ENCODE data around the gene POLR3GL.
"Not testable (repeated sequence)": the region's sequence is repeated elsewhere in the genome, so short reads cannot be mapped to it uniquely, and the experiment has no call there.

POLR3GL gene

GRCh38 chr1:146022403-146023127, 58.1 kb downstream of the POLR3GL start:
- H3K4me3 ChIP-seq (ENCODE audit: low read depth, low read length), result no peak overlapping the region
- TF ChIP-seq CTCF (IDR thresholded peaks at IDR 0.05; ENCODE audit: low read depth, low read length) (no peak), MAX (IDR thresholded peaks at IDR 0.05; ENCODE audit: low read depth, low read length) (no peak), POLR2A (IDR thresholded peaks at IDR 0.05; ENCODE audit: extremely low read depth, insufficient read length) (no peak), MYC (IDR thresholded peaks at IDR 0.05; ENCODE audit: low read depth, low read length) (no peak)
- DNase-seq (ENCODE audit: low read depth), result no peak

GRCh38 chr1:146025787-146026495, 61.5 kb downstream of the POLR3GL start:
- DNase-seq (ENCODE audit: low read depth); H3K4me3 ChIP-seq (ENCODE audit: low read depth, low read length): not testable (repeated sequence)

- H3K4me3 ChIP-seq (ENCODE audit: low read depth, low read length), result not testable (repeated sequence)
Measured at GRCh38 chr1:146026650-146027049, 62.2 kb downstream of the POLR3GL start.

More at GRCh38 chr1:146026650-146027049, 62.2 kb downstream of the POLR3GL start:
- DNase-seq (ENCODE audit: low read depth), result not testable (repeated sequence)
